Smooth muscle cell (in vitro differentiated cells): ENCODE data around the gene PEX11A. TPM values are rescaled to one million over a fixed set of nuclear protein-coding genes. Genes with fewer than 3 reads are reported as not detected.

ENCODE experiments used
- DNase-seq: peaks from one replicate; lab custom pipeline; 2025; ENCODE audit not compliant: unreplicated experiment; lab: John Stamatoyannopoulos, UW
- H2AFZ ChIP-seq: fragments of 200-600 bp; sonication (generic); 2 replicates; pipeline ENCODE4 v1.6.0; 2016; ENCODE audit warnings: antibody characterized with exemption, low read depth, mild to moderate bottlenecking
- H3F3A ChIP-seq: fragments of 200-600 bp; sonication (generic); 2 replicates; pipeline ENCODE4 v1.6.0; 2017; ENCODE audit warnings: antibody characterized with exemption, low read depth
- H3K27ac ChIP-seq: fragments of 200-600 bp; sonication (generic); 2 replicates; pipeline ENCODE4 v1.5.1; 2016; ENCODE audit warnings: low read depth, mild to moderate bottlenecking
- H3K27me3 ChIP-seq: fragments of 200-600 bp; sonication (generic); 2 replicates; pipeline ENCODE4 v1.6.1; 2016; ENCODE audit warnings: low read depth, mild to moderate bottlenecking
- H3K36me3 ChIP-seq: fragments of 200-600 bp; sonication (generic); 2 replicates; pipeline ENCODE4 v1.5.1; 2016; ENCODE audit warnings: low read depth
- H3K4me1 ChIP-seq: fragments of 200-600 bp; sonication (generic); 2 replicates; pipeline ENCODE4 v1.5.1; 2016; ENCODE audit warnings: low read depth
- H3K4me2 ChIP-seq: fragments of 200-600 bp; sonication (generic); 2 replicates; pipeline ENCODE4 v1.6.0; 2016; ENCODE audit warnings: mild to moderate bottlenecking
- H3K4me3 ChIP-seq: fragments of 200-600 bp; sonication (generic); 2 replicates; pipeline ENCODE4 v1.5.1; 2016; ENCODE audit warnings: mild to moderate bottlenecking
- H3K79me2 ChIP-seq: fragments of 200-600 bp; sonication (generic); 2 replicates; pipeline ENCODE4 v1.6.0; 2016; ENCODE audit warnings: low read depth, mild to moderate bottlenecking
- H3K9ac ChIP-seq: fragments of 200-600 bp; sonication (generic); 2 replicates; pipeline ENCODE4 v1.6.0; 2016; ENCODE audit warnings: low read depth
- H3K9me3 ChIP-seq: fragments of 200-600 bp; sonication (generic); replicated peaks from 2 replicates; pipeline ENCODE4 v1.5.1; 2016; ENCODE audit warnings: low read depth
- H4K20me1 ChIP-seq: fragments of 200-600 bp; sonication (generic); 2 replicates; pipeline ENCODE4 v1.6.0; 2016; ENCODE audit warnings: low read depth
- WGBS: methylation state at CpG from one replicate; pipeline ENCODE4 v1.1.7; 2016; ENCODE audit warnings: low lambda C conversion rate; 5-methylcytosine and 5-hydroxymethylcytosine counted together
- polyA plus RNA-seq: library from polyadenylated mRNA; unstranded; fragments of >200 nt; fragmentation: Nextera tagmentation; extraction: Ambion mirVana; gene quantifications from 2 replicates; pipeline ENCODE4 v1.2.1, GENCODE V29; 2016
- total RNA-seq: library from RNA; depleted of rRNA; stranded (reverse); fragments of >200 nt; gene quantifications from 2 replicates; pipeline ENCODE4 v1.2.3, GENCODE V29; 2014
- TF ChIP-seq, protein P1 (sequence below): fragments of 200-600 bp; sonication (generic); IDR thresholded peaks from 2 replicates; pipeline ENCODE4 v1.5.1; 2017; ENCODE audit warnings: borderline replicate concordance, mild to moderate bottlenecking, antibody characterized with exemption; ENCODE audit not compliant: insufficient read depth, poor library complexity, severe bottlenecking

PEX11A gene
- total and polyA plus RNA-seq, 2 experiments from 2014 or later = 3.8 to 4.7 TPM

DNA sequence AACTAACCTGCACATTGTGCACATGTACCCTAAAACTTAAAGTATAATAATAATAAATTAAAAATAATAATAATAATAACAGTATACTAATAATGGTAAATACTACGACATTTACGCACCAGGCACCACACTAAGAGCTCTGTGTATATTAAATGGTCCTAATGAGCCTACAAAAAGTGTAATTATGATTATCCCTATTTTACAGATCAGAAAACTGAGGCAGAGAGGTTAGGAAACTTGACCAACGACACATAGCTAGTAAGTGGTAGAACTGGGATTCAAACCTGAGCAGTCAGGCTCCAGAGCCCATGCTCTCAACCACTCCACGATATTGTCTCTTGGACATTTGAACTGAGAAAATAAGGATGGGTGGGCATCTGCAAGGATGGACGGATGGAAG, 50.3 kb downstream of the PEX11A start:
- H4K20me1 ChIP-seq = no peaks in the 10 kb centered on the region
- no peak overlapping the region for H3K4me2 ChIP-seq
- H3K4me1 ChIP-seq = no peaks in the 10 kb centered on the region
- no peaks in the 10 kb centered on the region for H3K27me3 ChIP-seq
- H3F3A ChIP-seq = no peaks in the 10 kb centered on the region
- 98% methylated on average over 5 of the region's 5 CpGs for WGBS
- no peak overlapping the region for H2AFZ ChIP-seq
- DNase-seq = no peak
- no peaks in the 10 kb centered on the region for H3K9me3 ChIP-seq
- H3K79me2 ChIP-seq = no peaks in the 10 kb centered on the region
- no peak overlapping the region for H3K9ac ChIP-seq
- H3K27ac ChIP-seq = no peak overlapping the region
- no peak overlapping the region for H3K4me3 ChIP-seq
- no peaks in the 10 kb centered on the region for H3K36me3 ChIP-seq
- TF ChIP-seq, protein P1, sequence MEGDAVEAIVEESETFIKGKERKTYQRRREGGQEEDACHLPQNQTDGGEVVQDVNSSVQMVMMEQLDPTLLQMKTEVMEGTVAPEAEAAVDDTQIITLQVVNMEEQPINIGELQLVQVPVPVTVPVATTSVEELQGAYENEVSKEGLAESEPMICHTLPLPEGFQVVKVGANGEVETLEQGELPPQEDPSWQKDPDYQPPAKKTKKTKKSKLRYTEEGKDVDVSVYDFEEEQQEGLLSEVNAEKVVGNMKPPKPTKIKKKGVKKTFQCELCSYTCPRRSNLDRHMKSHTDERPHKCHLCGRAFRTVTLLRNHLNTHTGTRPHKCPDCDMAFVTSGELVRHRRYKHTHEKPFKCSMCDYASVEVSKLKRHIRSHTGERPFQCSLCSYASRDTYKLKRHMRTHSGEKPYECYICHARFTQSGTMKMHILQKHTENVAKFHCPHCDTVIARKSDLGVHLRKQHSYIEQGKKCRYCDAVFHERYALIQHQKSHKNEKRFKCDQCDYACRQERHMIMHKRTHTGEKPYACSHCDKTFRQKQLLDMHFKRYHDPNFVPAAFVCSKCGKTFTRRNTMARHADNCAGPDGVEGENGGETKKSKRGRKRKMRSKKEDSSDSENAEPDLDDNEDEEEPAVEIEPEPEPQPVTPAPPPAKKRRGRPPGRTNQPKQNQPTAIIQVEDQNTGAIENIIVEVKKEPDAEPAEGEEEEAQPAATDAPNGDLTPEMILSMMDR = no peak

DNA sequence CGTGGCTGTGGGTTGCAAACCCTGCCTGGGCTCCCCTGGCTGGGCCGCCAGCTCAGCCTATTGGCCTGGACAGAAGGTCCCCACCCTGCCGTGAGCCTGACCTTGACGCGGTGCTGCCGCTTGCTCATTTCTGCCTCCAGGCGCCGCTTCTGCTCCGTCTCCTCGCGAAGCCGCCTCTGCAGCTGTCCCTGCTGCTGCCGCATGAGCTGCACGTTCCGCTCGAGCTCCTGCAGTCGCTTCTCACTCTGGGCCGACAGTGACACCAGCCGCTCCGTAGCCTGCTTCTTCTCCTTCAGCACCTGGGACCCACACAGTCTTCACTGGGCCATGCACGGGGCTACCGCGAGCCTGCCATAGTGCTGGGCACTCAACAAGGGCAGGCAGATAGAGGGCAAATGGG, 57.0 kb downstream of the PEX11A start:
- no peak overlapping the region for H3K9ac ChIP-seq
- TF ChIP-seq, protein P1 = no peak
- no peak overlapping the region for H3K4me3 ChIP-seq
- H3F3A ChIP-seq = no peaks in the 10 kb centered on the region
- no peak overlapping the region for H3K4me2 ChIP-seq
- H3K36me3 ChIP-seq = no peaks in the 10 kb centered on the region
- H3K4me1 ChIP-seq = no peaks in the 10 kb centered on the region
- H2AFZ ChIP-seq = no peak overlapping the region
- whole genome bisulfite sequencing = 95% methylated on average over 23 of the region's 23 CpGs
- no peaks in the 10 kb centered on the region for H4K20me1 ChIP-seq
- no peaks in the 10 kb centered on the region for H3K27me3 ChIP-seq
- no peaks in the 10 kb centered on the region for H3K79me2 ChIP-seq
- no peak overlapping the region for H3K27ac ChIP-seq
- no peak for DNase-seq
- no peaks in the 10 kb centered on the region for H3K9me3 ChIP-seq

DNA sequence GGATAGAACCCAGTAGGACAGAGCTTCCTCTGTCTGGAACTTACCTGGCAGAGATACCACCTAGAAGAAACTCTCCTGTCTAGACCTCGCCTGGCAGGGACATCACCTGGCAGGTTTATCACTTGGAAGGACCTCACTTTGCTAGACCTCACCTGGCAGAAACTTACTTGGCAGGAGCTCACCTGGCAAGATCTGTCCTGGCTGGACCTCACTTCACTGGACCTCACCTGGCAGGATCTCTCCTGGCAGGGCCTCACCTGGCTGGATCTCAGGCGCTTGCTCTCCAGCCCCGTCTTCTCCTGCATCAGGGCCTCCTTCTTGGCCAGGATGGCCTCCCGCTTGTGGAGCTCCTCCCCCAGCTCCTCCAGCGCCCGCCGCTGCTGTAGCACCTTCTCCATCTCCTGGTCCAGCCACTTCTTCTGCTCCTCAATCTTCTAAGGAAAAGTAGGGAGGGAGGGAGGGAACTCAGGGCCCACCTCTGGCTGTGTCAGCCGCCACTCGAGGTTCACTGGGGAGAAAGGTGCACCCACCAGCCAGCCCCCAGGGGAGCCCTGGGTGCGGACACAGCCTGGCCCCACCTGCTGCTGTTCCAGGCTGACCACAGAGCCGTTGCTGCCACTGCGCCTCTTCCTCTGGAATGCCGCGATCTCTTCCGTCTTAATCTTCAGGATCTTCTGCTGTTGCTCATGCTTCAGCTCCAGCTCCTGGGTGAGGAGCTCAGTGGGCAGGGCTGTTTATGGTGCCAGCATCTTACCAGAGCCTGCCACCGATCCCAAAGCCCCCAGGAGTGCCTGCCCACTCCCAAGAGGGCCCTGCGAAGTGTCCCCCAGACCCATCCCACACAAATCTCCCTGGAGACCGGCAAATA, 57.8 kb downstream of the PEX11A start:
- Histone ChIP-seq H3K4me2 (no peak overlapping the region), H3K79me2 (no peaks in the 10 kb centered on the region), H2AFZ (no peak overlapping the region), H4K20me1 (no peaks in the 10 kb centered on the region), H3K4me3 (no peak overlapping the region), H3F3A (no peaks in the 10 kb centered on the region), H3K4me1 (no peaks in the 10 kb centered on the region), H3K36me3 (no peaks in the 10 kb centered on the region), H3K9ac (no peak overlapping the region), H3K27me3 (no peaks in the 10 kb centered on the region), H3K27ac (no peak overlapping the region), H3K9me3 (no peaks in the 10 kb centered on the region)
- TF ChIP-seq, protein P1 = no peak
- 96% methylated on average over 18 of the region's 18 CpGs for WGBS
- no peak for DNase-seq

DNA sequence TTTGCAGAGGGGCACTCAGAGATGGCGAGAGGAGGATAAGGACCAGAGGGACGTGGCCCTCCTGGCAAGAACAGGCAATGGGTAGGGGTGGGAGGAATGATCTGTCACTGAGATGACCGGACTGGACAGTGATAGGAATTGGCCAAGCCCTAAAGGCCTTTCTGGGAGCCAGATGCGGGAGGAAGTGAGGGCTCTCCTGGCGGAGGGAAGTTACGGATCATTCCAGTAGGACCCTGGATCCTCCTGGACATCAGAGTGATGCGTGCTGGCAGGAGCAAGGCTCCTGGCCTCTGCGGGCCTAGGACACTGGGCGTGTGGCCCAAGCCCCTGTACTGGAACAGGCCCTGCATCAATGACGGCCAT, 58.7 kb downstream of the PEX11A start:
- TF ChIP-seq, protein P1 = no peak

More for the DNA sequence above, 58.7 kb downstream of the PEX11A start:
- Histone ChIP-seq H3K4me2 (no peak overlapping the region), H3K36me3 (no peaks in the 10 kb centered on the region), H3F3A (no peaks in the 10 kb centered on the region), H3K4me3 (no peak overlapping the region), H2AFZ (no peak overlapping the region), H3K9me3 (no peaks in the 10 kb centered on the region), H3K9ac (no peak overlapping the region), H3K27ac (no peak overlapping the region), H3K27me3 (no peaks in the 10 kb centered on the region), H3K79me2 (no peaks in the 10 kb centered on the region), H4K20me1 (no peaks in the 10 kb centered on the region), H3K4me1 (no peaks in the 10 kb centered on the region)
- WGBS = 86% methylated on average over 9 of the region's 10 CpGs
- no peak for DNase-seq
